ENCODE results near the gene GDPD5.

Gene GDPD5

GRCh38 chr11:75525433-75526191 is at the start of gene GDPD5:
TSS of gene GDPD5 (minus strand) at chr11:75525941. CDS start at chr11:75477735, 48,206 bp downstream.
- DNase-seq = peak; percentile 85

- DNase-seq = no peak
Observed at GRCh38 chr11:75574698-75575602, 49.2 kb upstream of the GDPD5 start.

DNA sequence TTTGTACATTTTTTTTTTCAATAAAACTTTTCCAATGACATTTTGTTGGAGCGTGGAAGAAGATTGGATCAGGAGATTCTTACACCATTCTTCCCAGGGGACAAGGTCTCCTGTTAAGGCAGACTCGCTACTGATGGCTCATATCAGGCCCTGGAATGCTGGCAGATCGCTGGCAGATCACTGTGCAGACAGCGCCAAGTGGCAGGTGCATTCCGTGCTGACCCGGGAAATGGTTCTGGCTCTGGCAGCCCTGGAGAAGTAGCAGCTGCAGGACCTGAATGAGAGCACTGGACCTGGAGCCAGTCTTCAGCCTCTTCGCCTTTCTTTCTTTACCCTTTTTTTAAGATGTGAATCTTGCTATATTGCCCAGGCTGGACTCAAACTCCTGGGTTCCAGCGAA is 47.0 kb upstream of the GDPD5 start:
- DNase-seq = no peak

- DNase-seq = no peak
Observed at GRCh38 chr11:75571625-75572024, 45.9 kb upstream of the GDPD5 start.

GRCh38 chr11:75570559-75571139 is 44.9 kb upstream of the GDPD5 start:
- no peak for DNase-seq

DNA sequence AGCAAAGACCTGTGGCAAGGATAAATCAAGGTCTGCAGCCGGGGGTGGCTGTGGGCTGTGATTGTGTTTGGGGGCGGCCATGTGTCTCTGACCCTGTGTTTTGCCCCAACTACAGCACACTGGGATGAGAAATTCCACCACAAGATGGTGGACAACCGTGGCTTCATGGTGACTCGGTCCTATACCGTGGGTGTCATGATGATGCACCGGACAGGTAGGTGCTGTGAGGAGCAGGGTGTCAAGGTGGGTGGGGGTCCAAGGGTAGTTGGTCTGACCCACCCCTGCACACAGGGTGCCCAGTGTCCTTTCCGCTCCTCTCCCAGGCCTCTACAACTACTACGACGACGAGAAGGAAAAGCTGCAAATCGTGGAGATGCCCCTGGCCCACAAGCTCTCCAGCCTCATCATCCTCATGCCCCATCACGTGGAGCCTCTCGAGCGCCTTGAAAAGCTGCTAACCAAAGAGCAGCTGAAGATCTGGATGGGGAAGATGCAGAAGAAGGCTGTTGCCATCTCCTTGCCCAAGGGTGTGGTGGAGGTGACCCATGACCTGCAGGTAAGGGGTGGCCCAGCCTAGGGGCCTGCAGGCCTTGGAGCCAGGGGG is 43.0 kb upstream of the GDPD5 start:
- DNase-seq = no peak

GRCh38 chr11:75567971-75568370 is 42.2 kb upstream of the GDPD5 start:
- no peak for DNase-seq

DNA sequence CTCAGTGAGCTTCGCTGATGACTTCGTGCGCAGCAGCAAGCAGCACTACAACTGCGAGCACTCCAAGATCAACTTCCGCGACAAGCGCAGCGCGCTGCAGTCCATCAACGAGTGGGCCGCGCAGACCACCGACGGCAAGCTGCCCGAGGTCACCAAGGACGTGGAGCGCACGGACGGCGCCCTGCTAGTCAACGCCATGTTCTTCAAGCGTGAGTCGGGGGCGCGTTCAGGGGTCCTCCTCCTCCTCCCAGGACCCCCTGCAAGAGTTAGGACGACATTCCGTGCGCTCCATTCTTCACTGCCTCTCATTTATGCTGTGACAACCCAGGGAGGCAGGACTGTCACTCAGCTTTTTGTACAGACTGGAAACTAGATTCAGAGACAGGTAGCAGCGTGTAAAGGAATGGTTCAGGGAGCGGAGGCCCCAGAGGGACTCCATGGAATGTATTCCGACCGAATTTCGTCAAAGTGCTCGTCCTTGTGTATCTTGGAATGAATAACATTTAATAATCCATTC is 41.1 kb upstream of the GDPD5 start:
- DNase-seq = no peak

DNA sequence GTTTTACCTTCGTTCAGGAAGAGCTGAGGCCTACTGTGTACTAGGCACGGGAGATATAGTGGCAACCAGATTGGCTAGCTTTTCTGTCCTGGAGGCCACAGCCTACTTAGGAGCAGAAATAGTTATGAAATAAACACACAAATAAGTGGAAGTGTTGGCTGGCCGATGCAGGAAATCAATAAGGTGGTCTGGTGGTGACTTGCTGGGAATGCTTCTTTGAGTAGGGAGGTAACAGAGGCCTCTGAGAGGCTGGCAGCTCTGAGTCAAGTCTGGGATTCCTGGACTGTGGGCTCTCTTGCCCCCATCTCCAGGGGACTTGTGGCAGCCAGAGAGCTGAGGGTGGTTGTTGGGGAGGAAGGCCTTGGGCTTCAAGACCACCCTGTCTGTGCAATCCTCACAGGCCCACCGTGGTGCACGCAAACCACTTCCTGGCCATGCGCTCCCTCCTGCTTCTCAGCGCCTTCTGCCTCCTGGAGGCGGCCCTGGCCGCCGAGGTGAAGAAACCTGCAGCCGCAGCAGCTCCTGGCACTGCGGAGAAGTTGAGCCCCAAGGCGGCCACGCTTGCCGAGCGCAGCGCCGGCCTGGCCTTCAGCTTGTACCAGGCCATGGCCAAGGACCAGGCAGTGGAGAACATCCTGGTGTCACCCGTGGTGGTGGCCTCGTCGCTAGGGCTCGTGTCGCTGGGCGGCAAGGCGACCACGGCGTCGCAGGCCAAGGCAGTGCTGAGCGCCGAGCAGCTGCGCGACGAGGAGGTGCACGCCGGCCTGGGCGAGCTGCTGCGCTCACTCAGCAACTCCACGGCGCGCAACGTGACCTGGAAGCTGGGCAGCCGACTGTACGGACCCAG is 40.4 kb upstream of the GDPD5 start:
- DNase-seq = no peak

GRCh38 chr11:75565221-75565814 is 39.6 kb upstream of the GDPD5 start:
- DNase-seq = peak; percentile 22

GRCh38 chr11:75563978-75564552 is 38.3 kb upstream of the GDPD5 start:
- DNase-seq = peak; percentile 68

DNA sequence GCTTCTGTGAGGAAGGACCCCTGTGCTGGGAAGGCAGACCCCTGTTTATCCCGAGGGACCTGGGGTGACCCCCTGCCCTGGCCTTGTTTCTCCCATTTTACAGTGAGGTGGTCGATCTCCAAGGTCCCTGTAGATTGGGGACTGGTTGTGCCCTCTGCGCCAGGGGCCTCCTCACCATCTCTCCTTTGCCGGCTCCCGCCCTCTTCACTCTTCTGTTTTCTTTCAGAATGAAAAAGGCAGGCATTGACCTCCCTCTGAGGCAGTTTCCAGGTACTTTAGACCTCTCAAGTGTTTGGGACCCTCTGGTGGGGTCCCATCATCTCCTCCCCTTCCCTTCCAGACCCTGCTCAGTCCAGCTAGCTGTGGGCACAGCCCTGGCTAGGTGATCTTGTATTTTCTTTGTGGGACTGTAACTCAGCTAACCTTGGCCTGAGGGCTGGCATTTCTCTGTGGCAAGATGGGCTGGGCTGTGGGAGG is 37.8 kb upstream of the GDPD5 start:
- DNase-seq = no peak

DNA sequence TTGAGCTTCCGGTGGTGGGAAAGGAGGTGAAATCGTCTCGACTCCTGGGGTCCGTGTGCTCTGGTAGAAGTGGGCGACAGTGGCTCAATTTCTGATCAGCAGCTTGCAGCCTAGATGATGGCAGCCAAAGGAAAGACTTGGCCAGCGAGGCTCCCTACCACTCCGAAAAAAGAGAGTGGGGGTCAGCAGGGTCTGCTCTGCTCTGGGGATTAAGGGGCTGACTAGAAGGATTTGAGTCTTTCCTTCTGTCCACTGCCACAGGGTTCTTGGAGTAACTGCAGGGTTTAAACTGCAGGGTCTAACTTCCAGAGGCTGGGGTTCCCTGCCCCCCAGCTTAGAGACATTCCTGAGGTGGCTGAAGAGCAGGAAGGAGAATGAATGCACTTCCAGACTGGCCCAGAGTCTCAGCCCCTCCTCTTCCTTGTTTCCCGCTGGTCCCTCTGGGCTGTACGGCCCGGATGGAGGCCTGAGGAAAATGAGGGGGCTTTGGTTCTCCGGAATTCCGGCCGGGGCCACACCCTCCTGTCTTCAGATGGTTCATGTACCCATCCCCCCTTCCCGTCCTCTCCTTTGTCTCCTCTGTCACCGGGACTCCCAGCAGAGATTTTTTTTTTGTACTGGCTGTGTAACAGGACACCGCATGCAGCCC is 37.2 kb upstream of the GDPD5 start:
- peak; percentile 70 for DNase-seq

DNA sequence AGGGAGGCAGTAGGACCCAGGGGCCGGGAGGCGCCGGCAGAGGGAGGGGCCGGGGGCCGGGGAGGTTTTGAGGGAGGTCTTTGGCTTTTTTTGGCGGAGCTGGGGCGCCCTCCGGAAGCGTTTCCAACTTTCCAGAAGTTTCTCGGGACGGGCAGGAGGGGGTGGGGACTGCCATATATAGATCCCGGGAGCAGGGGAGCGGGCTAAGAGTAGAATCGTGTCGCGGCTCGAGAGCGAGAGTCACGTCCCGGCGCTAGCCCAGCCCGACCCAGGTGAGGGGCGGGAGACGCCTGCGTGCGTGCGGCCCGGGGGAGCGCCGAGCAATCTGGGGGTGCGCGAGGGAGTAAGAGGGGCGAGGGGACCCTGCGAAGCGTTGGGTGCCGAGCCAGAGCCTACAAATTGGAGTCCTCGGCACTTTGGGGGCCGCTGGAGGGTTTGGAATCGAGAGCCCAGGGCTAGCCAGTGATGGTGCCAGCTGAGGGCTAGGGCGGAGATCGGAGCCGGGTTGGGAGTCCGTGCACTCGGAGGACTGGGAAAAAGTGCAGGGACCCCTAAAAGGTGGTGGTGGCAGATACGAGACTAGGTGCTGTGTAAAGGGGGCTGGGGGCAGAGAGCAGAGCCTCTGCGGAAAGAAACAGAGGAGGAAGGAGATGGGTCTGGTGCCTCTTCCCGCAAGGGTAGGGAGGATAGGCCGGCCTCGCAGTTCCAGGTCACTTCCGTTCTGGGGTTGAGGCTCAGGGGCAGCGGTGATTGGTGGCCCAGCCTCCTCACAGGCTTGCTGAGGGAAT is 36.5 kb upstream of the GDPD5 start, which contains the start of gene SERPINH1:
SERPINH1 (plus strand) TSS at position 206 of the 788 bp plus-strand sequence. CDS start 4,097 bp downstream, outside the sequence.
- peak; percentile 84 for DNase-seq

DNA sequence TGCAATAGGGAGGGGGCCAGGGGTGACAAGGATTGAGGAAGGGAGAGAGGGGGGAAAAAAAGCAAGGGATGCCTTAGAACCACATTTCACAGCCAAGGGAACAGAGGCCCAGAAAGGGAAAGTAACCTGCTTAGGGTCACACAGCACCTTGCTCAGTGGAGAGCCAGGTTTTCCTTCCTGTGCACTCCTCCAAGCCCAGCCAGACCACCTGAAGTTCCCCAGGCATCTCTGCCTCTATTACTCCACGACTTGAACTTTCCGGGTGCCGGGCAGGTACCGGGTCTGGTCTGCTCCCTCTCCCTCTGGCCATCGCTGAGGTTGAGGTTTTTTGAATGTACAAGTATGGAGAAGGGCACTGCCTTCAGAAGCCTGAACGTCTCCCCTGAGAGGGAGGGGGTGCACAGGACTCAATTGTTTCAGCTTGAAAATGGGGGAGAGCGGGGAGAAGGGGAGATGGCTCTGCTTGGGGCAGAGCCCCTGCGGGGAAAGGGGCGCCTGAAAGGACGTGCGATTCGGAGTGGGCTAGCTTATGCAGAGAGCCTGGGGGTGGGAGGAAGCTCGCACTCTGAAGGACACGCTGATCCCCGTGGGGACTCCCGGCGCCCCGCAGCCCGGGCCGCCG is 35.8 kb upstream of the GDPD5 start:
- no peak for DNase-seq

- no peak for DNase-seq
Observed at GRCh38 chr11:75560644-75561043, 34.9 kb upstream of the GDPD5 start.

DNA sequence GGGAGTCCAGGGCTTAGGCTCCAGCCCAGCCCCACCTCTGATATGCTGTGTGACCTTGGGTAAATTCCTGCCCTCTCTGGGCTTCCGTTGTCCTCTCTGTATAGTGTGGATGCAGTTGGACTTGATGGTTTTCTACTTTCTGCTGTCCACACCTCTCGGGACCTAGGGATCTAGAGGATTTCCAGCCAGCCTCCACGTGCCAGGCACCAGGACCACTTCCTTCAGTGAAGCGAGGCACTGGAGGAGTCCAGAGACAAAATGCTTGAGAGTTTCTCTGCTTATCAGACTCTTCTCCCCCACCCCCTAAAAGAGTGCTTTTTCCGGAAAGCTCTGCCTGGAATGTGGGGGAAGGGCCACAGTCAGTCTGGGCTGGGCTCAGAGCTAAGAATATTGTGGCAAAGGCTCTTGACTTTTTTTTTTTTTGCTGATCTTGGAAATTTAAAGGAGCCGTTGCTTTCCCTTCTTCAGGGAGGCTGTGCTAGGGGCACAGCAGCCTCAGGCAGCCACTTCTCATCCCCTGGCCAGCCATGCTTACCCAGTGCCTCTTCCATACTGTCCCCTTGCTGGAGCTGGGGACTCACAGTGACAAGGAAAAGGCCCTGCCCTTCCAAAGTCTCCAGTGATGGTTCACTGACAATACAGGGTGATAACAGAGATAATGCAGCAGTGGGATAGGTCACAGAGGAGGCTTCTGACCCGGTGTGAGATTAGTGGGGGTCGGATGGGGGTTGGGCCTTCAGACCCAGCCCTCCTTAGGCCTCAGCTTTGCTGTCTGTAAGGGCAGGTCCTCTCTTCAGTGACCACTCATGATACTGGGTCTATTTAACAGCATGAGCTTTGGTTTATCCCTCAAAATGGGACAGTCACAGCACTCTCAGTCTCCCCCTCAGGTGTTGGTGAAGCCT is 33.5 kb upstream of the GDPD5 start:
- DNase-seq = peak; percentile 83

All from NCI-H226 (cell line).